ENCODE measurements around the gene USP54. TPM values are rescaled to one million over a fixed set of nuclear protein-coding genes. Genes with fewer than 3 reads are reported as not detected.

Gene USP54
- total and polyA plus RNA-seq, 9 of the 15 experiments (the other 6 are each of a cell fraction or from before 2014, with no cell fraction given): 3.8 to 40.1 (median 16.9) TPM

DNA sequence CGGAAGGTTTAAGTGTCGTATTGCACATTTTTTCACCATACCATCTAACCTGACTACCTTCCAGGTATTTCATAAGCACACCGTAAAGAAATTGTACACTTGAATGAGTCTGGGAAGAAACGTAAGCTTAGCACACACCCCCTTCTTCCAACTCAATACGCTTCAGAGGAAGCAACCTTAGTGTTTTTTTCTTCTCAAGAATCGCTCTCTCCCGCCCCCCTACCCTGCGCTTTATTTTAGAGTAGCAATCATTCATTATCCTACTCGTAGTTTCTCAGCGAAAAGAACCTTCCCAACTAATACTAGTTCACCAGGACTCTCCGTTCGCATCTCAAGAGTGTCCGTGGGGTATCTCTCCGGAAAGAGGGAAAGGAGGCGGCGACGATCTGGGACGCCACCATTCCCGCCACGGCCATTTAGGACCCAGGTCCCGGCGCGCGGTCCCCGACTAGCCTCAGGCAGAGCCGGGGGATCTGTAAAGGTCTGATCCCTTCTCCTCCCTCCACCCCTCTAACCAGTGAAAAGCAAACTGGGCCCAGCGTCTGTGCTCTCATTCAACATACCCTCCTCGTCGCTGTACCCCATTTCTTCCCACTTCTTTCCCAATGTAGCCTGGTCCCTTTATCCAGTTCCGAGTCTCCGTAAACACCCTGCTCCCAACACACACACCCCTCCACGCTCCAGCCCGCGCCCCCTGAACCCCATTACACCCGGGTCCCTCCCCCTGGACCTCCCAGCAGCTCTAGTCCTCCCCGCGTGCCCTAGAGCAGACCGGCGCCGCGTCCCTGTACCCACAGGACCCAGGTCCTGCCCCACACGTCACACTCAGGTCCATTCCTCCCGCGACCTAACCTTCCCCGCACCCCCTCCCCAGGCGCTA is 34.1 kb upstream of the USP54 start (continued):
- TF ChIP-seq ZBTB7A (IDR thresholded peaks at IDR 0.05; ENCODE audit: borderline replicate concordance, control insufficient read depth, low read depth, low read length) (peak; percentile 50; the same call in 1 of the 2 replicates), SAP30 (IDR thresholded peaks at IDR 0.05; ENCODE audit: borderline replicate concordance, insufficient read depth, low read depth, low read length, poor library complexity, severe bottlenecking) (peak; percentile 62), ZNF444 (CRISPR knock-in tag; IDR thresholded peaks at IDR 0.05) (no peak), CHD4 (IDR thresholded peaks at IDR 0.05; ENCODE audit: insufficient read depth, insufficient replicate concordance, low read depth, low read length, poor library complexity, severe bottlenecking) (no peak), L3MBTL2 (IDR thresholded peaks at IDR 0.05) (no peak; the same call in 1 of the 2 replicates), SRSF9 (IDR thresholded peaks at IDR 0.05; ENCODE audit: borderline replicate concordance, low read depth, low read length) (no peak), RBM34 (IDR thresholded peaks at IDR 0.05; ENCODE audit: borderline replicate concordance, insufficient read depth, low read length) (no peak), GTF2E2 (tag; IDR thresholded peaks at IDR 0.05) (no peak; the same call in 1 of the 2 replicates), ZNF445 (CRISPR knock-in tag; IDR thresholded peaks at IDR 0.05; ENCODE audit: low read depth) (no peak), NCOA2 (IDR thresholded peaks at IDR 0.05; ENCODE audit: partially characterized antibody in 2 of 2) (no peak)
- TF ChIP-seq, protein P1, sequence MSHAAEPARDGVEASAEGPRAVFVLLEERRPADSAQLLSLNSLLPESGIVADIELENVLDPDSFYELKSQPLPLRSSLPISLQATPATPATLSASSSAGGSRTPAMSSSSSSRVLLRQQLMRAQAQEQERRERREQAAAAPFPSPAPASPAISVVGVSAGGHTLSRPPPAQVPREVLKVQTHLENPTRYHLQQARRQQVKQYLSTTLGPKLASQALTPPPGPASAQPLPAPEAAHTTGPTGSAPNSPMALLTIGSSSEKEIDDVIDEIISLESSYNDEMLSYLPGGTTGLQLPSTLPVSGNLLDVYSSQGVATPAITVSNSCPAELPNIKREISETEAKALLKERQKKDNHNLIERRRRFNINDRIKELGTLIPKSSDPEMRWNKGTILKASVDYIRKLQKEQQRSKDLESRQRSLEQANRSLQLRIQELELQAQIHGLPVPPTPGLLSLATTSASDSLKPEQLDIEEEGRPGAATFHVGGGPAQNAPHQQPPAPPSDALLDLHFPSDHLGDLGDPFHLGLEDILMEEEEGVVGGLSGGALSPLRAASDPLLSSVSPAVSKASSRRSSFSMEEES (CRISPR knock-in tag; IDR thresholded peaks at IDR 0.05): no peak
- TF ChIP-seq, protein P2, sequence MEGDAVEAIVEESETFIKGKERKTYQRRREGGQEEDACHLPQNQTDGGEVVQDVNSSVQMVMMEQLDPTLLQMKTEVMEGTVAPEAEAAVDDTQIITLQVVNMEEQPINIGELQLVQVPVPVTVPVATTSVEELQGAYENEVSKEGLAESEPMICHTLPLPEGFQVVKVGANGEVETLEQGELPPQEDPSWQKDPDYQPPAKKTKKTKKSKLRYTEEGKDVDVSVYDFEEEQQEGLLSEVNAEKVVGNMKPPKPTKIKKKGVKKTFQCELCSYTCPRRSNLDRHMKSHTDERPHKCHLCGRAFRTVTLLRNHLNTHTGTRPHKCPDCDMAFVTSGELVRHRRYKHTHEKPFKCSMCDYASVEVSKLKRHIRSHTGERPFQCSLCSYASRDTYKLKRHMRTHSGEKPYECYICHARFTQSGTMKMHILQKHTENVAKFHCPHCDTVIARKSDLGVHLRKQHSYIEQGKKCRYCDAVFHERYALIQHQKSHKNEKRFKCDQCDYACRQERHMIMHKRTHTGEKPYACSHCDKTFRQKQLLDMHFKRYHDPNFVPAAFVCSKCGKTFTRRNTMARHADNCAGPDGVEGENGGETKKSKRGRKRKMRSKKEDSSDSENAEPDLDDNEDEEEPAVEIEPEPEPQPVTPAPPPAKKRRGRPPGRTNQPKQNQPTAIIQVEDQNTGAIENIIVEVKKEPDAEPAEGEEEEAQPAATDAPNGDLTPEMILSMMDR (IDR thresholded peaks at IDR 0.05 in 2 of 3, conservative IDR thresholded peaks at IDR 0.05 in 1 of 3; ENCODE audit: insufficient read depth in 2 of 3, low read depth in 1 of 3, low read length in 3 of 3): 0 out of 6 replicates have a peak, but pooled peaks of 1 of the 3 experiments have one; percentile 3
- TF ChIP-seq, protein P3, sequence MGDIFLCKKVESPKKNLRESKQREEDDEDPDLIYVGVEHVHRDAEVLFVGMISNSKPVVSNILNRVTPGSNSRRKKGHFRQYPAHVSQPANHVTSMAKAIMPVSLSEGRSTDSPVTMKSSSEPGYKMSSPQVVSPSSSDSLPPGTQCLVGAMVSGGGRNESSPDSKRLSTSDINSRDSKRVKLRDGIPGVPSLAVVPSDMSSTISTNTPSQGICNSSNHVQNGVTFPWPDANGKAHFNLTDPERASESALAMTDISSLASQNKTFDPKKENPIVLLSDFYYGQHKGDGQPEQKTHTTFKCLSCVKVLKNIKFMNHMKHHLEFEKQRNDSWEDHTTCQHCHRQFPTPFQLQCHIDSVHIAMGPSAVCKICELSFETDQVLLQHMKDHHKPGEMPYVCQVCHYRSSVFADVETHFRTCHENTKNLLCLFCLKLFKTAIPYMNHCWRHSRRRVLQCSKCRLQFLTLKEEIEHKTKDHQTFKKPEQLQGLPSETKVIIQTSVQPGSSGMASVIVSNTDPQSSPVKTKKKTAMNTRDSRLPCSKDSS (IDR thresholded peaks at IDR 0.05; ENCODE audit: low read depth, partially characterized antibody): no peak
- TF ChIP-seq, protein P4, sequence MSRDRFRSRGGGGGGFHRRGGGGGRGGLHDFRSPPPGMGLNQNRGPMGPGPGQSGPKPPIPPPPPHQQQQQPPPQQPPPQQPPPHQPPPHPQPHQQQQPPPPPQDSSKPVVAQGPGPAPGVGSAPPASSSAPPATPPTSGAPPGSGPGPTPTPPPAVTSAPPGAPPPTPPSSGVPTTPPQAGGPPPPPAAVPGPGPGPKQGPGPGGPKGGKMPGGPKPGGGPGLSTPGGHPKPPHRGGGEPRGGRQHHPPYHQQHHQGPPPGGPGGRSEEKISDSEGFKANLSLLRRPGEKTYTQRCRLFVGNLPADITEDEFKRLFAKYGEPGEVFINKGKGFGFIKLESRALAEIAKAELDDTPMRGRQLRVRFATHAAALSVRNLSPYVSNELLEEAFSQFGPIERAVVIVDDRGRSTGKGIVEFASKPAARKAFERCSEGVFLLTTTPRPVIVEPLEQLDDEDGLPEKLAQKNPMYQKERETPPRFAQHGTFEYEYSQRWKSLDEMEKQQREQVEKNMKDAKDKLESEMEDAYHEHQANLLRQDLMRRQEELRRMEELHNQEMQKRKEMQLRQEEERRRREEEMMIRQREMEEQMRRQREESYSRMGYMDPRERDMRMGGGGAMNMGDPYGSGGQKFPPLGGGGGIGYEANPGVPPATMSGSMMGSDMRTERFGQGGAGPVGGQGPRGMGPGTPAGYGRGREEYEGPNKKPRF (IDR thresholded peaks at IDR 0.05; ENCODE audit: low read depth, low read length): no peak
- TF ChIP-seq, protein P5, sequence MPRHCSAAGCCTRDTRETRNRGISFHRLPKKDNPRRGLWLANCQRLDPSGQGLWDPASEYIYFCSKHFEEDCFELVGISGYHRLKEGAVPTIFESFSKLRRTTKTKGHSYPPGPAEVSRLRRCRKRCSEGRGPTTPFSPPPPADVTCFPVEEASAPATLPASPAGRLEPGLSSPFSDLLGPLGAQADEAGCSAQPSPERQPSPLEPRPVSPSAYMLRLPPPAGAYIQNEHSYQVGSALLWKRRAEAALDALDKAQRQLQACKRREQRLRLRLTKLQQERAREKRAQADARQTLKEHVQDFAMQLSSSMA (CRISPR knock-in tag; IDR thresholded peaks at IDR 0.05): no peak

Measured in K562 (cell line).